HEK293 (cell line): Measurements from ENCODE around the gene EFCAB14.

Source experiments
- BCL6B ChIP-seq: fragments of 450-650 bp; formaldehyde crosslinking; IDR thresholded peaks from 2 replicates; pipeline ENCODE4 v1.5.1; 2017; ENCODE audit warnings: missing biosample characterization, missing genetic modification characterization
- FEZF1 ChIP-seq: fragments of 450-650 bp; formaldehyde crosslinking; IDR thresholded peaks from 2 replicates; pipeline ENCODE4 v1.5.1; 2016; ENCODE audit warnings: missing biosample characterization, missing genetic modification characterization
- PBX3 ChIP-seq: sonication (generic); formaldehyde crosslinking; IDR thresholded peaks from 2 replicates; pipeline ENCODE4 v1.8.1; 2022; ENCODE audit warnings: mild to moderate bottlenecking, moderate library complexity, missing genetic modification reagents
- PRDM1 ChIP-seq: fragments of 450-650 bp; formaldehyde crosslinking; IDR thresholded peaks from 2 replicates; pipeline ENCODE4; 2016; ENCODE audit warnings: missing biosample characterization, missing genetic modification characterization
- PRDM10 ChIP-seq: fragments of 450-650 bp; formaldehyde crosslinking; IDR thresholded peaks from 2 replicates; pipeline ENCODE4 v1.5.1; 2016; ENCODE audit warnings: missing biosample characterization, missing genetic modification characterization
- REPIN1 ChIP-seq: fragments of 450-650 bp; formaldehyde crosslinking; IDR thresholded peaks from 2 replicates; pipeline ENCODE4 v1.5.1; 2017; ENCODE audit warnings: missing biosample characterization, missing genetic modification characterization, low read depth
- REST ChIP-seq: fragments of 450-650 bp; formaldehyde crosslinking; IDR thresholded peaks from 2 replicates; pipeline ENCODE4 v1.5.1; 2016; ENCODE audit warnings: missing biosample characterization, missing genetic modification characterization
- SP7 ChIP-seq: fragments of 450-650 bp; formaldehyde crosslinking; IDR thresholded peaks from 2 replicates; pipeline ENCODE4 v1.5.1; 2016; ENCODE audit warnings: missing biosample characterization, missing genetic modification characterization
- ZBTB8A ChIP-seq: fragments of 450-650 bp; formaldehyde crosslinking; IDR thresholded peaks from 2 replicates; pipeline ENCODE4 v1.5.1; 2016; ENCODE audit warnings: missing biosample characterization, missing genetic modification characterization
- ZFHX2 ChIP-seq: fragments of 450-650 bp; formaldehyde crosslinking; conservative IDR thresholded peaks from 2 replicates; pipeline ENCODE4 v1.5.1; 2016; ENCODE audit warnings: missing biosample characterization, missing genetic modification characterization
- ZNF10 ChIP-seq: fragments of 450-650 bp; formaldehyde crosslinking; IDR thresholded peaks from 2 replicates; pipeline ENCODE4 v1.5.1; 2017; ENCODE audit warnings: missing biosample characterization, missing genetic modification characterization
- ZNF112 ChIP-seq: fragments of 450-650 bp; formaldehyde crosslinking; IDR thresholded peaks from 2 replicates; pipeline ENCODE4 v1.5.0; 2017; ENCODE audit warnings: missing biosample characterization, missing genetic modification characterization
- ZNF169 ChIP-seq: fragments of 450-650 bp; formaldehyde crosslinking; IDR thresholded peaks from 2 replicates; pipeline ENCODE4 v1.5.1; 2016; ENCODE audit warnings: missing biosample characterization, missing genetic modification characterization
- ZNF223 ChIP-seq: fragments of 450-650 bp; formaldehyde crosslinking; IDR thresholded peaks from 2 replicates; pipeline ENCODE4 v1.5.1; 2016; ENCODE audit warnings: missing biosample characterization, missing genetic modification characterization
- ZNF26 ChIP-seq: fragments of 450-650 bp; formaldehyde crosslinking; IDR thresholded peaks from 2 replicates; pipeline ENCODE4 v1.5.1; 2016; ENCODE audit warnings: missing biosample characterization, missing genetic modification characterization
- ZNF335 ChIP-seq: fragments of 450-650 bp; formaldehyde crosslinking; conservative IDR thresholded peaks from 2 replicates; pipeline ENCODE4 v1.5.1; 2016; ENCODE audit warnings: missing biosample characterization, missing genetic modification characterization
- ZNF37A ChIP-seq: fragments of 450-650 bp; IDR thresholded peaks from 2 replicates; pipeline ENCODE4 v1.5.1; 2018; ENCODE audit warnings: missing biosample characterization, missing genetic modification characterization
- ZNF518A ChIP-seq: fragments of 450-650 bp; formaldehyde crosslinking; conservative IDR thresholded peaks from 2 replicates; pipeline ENCODE4 v1.5.1; 2016; ENCODE audit warnings: low read depth, missing biosample characterization, missing genetic modification characterization
- ZNF521 ChIP-seq: fragments of 450-650 bp; formaldehyde crosslinking; IDR thresholded peaks from 2 replicates; pipeline ENCODE4 v1.5.1; 2017; ENCODE audit warnings: missing biosample characterization, mild to moderate bottlenecking, missing genetic modification characterization
- ZNF658 ChIP-seq: fragments of 450-650 bp; formaldehyde crosslinking; IDR thresholded peaks from 2 replicates; pipeline ENCODE4; 2016; ENCODE audit warnings: missing biosample characterization, missing genetic modification characterization
- ZNF670 ChIP-seq: fragments of 450-650 bp; formaldehyde crosslinking; IDR thresholded peaks from 2 replicates; pipeline ENCODE4 v1.5.1; 2016; ENCODE audit warnings: missing biosample characterization, missing genetic modification characterization, low read depth
- ZNF76 ChIP-seq: fragments of 450-650 bp; formaldehyde crosslinking; IDR thresholded peaks from 2 replicates; pipeline ENCODE4; 2016; ENCODE audit warnings: low read depth, missing biosample characterization, missing genetic modification characterization, borderline replicate concordance
- ZSCAN5A ChIP-seq: fragments of 450-650 bp; formaldehyde crosslinking; IDR thresholded peaks from 2 replicates; pipeline ENCODE4 v1.5.1; 2016; ENCODE audit warnings: missing biosample characterization, missing genetic modification characterization

The EFCAB14 gene

GRCh38 chr1:46719689-46720088 lies 775 bp upstream of the EFCAB14 start (continued):
- TF ChIP-seq ZNF76 (tag by site-specific recombination) (no peak), ZNF223 (tag by site-specific recombination) (no peak), ZNF26 (tag by site-specific recombination) (no peak), ZNF670 (tag by site-specific recombination) (no peak), REPIN1 (tag by site-specific recombination) (no peak), ZFHX2 (tag by site-specific recombination) (no peak), ZBTB8A (tag by site-specific recombination) (no peak), ZNF335 (tag by site-specific recombination) (peak; percentile 21; the same call in 1 of the 2 replicates), ZNF518A (tag by site-specific recombination) (no peak), PRDM1 (tag by site-specific recombination) (no peak), ZNF37A (tag by site-specific recombination) (no peak), REST (tag by site-specific recombination) (no peak), SP7 (tag by site-specific recombination) (peak; percentile 55), ZSCAN5A (tag by site-specific recombination) (no peak), ZNF521 (tag by site-specific recombination) (no peak), ZNF10 (tag by site-specific recombination) (peak; percentile 86; the same call in 1 of the 2 replicates), BCL6B (tag by site-specific recombination) (no peak), PBX3 (no peak), FEZF1 (tag by site-specific recombination) (peak; percentile 99), ZNF112 (tag by site-specific recombination) (no peak), PRDM10 (tag by site-specific recombination) (no peak), ZNF169 (tag by site-specific recombination) (no peak), ZNF658 (tag by site-specific recombination) (no peak)
